Neural cell (in vitro differentiated cells): ENCODE data around the gene CYTH3. TPM values are rescaled to one million over a fixed set of nuclear protein-coding genes. Genes with fewer than 3 reads are reported as not detected.

Source experiments
- H2AFZ ChIP-seq: fragments of 200-600, 300-800 bp; sonication (generic), shearing (Covaris generic); 2 replicates; pipeline ENCODE4 v1.6.0; 2014; ENCODE audit warnings: low read depth, mild to moderate bottlenecking, antibody characterized with exemption, low read length, moderate library complexity
- H3F3A ChIP-seq: fragments of 200-600 bp; shearing (Covaris generic); 2 replicates; pipeline ENCODE4 v1.6.1; 2016; ENCODE audit warnings: mild to moderate bottlenecking, moderate library complexity, mixed read lengths, antibody characterized with exemption, low read length; ENCODE audit not compliant: insufficient read depth, poor library complexity, severe bottlenecking
- H3K27ac ChIP-seq: fragments of 200-600, 300-800 bp; sonication (generic), shearing (Covaris generic); 2 replicates; pipeline ENCODE4 v1.5.1; 2014; ENCODE audit warnings: mild to moderate bottlenecking, low read length, moderate library complexity
- H3K27me3 ChIP-seq: fragments of 300-800, 200-600 bp; sonication (generic), shearing (Covaris generic); 2 replicates; pipeline ENCODE4 v1.6.0; 2014; ENCODE audit warnings: mild to moderate bottlenecking, low read depth, low read length, moderate library complexity; ENCODE audit not compliant: insufficient read depth
- H3K36me3 ChIP-seq: fragments of 300-800, 200-600 bp; sonication (generic), shearing (Covaris generic); 2 replicates; pipeline ENCODE4 v1.5.1; 2014; ENCODE audit warnings: mild to moderate bottlenecking, antibody characterized with exemption, low read length, moderate library complexity; ENCODE audit not compliant: insufficient read depth
- H3K4me2 ChIP-seq: fragments of 300-800, 200-600 bp; sonication (generic), shearing (Covaris generic); 2 replicates; pipeline ENCODE4 v1.6.0; 2014; ENCODE audit warnings: mild to moderate bottlenecking, low read length
- H3K4me3 ChIP-seq: fragments of 300-800, 200-600 bp; sonication (generic), shearing (Covaris generic); 2 replicates; pipeline ENCODE4 v1.5.1; 2014; ENCODE audit warnings: mild to moderate bottlenecking, low read length, moderate library complexity
- H3K79me2 ChIP-seq: fragments of 200-600 bp; shearing (Covaris generic); replicated peaks from 2 replicates; pipeline ENCODE4 v1.6.0; 2014; ENCODE audit warnings: mild to moderate bottlenecking, low read length, moderate library complexity; ENCODE audit not compliant: insufficient read depth
- H3K9ac ChIP-seq: fragments of 300-800, 200-600 bp; sonication (generic), shearing (Covaris generic); 2 replicates; pipeline ENCODE4 v1.6.1; 2016; ENCODE audit warnings: mild to moderate bottlenecking, low read length, mixed read lengths
- H3K9me2 ChIP-seq: fragments of 200-600 bp; shearing (Covaris generic); 2 replicates; pipeline ENCODE4 v1.6.1; 2016; ENCODE audit warnings: mild to moderate bottlenecking, low read length, mixed read lengths; ENCODE audit not compliant: insufficient read depth
- H3K9me3 ChIP-seq: fragments of 200-600, 300-800 bp; sonication (generic), shearing (Covaris generic); 2 replicates; pipeline ENCODE4 v1.6.1; 2016; ENCODE audit warnings: mild to moderate bottlenecking, mixed run types, low read length, moderate library complexity, mixed read lengths
- H4K20me1 ChIP-seq: fragments of 200-600 bp; shearing (Covaris generic); 2 replicates; pipeline ENCODE4 v1.6.1; 2016; ENCODE audit warnings: mild to moderate bottlenecking, mixed run types; ENCODE audit not compliant: insufficient read depth
- CTCF ChIP-seq: fragments of 450-650 bp; IDR thresholded peaks from 2 replicates; pipeline ENCODE4 v1.5.1; 2014; ENCODE audit warnings: antibody characterized with exemption, mild to moderate bottlenecking, moderate library complexity; ENCODE audit not compliant: poor library complexity, severe bottlenecking
- EP300 ChIP-seq: fragments of 450-650 bp; conservative IDR thresholded peaks from 2 replicates; pipeline ENCODE4 v1.6.1; 2014; ENCODE audit warnings: antibody characterized with exemption, mild to moderate bottlenecking, moderate library complexity; ENCODE audit not compliant: poor library complexity, severe bottlenecking
- EZH2 ChIP-seq: fragments of 200-600, 300-800 bp; shearing (Covaris generic), sonication (generic); IDR thresholded peaks from 2 replicates; pipeline ENCODE4 v1.6.1; 2014; ENCODE audit warnings: antibody characterized with exemption, low read length, borderline replicate concordance, mild to moderate bottlenecking; ENCODE audit not compliant: insufficient read depth, poor library complexity, severe bottlenecking
- MXI1 ChIP-seq: fragments of 450-650 bp; conservative IDR thresholded peaks from 2 replicates; pipeline ENCODE4 v1.6.1; 2014; ENCODE audit warnings: antibody characterized with exemption, mild to moderate bottlenecking; ENCODE audit not compliant: poor library complexity, severe bottlenecking
- POLR2AphosphoS5 ChIP-seq: IDR thresholded peaks from 2 replicates; pipeline ENCODE4 v1.6.1; 2012
- RAD21 ChIP-seq: fragments of 450-650 bp; conservative IDR thresholded peaks from 2 replicates; pipeline ENCODE4 v1.6.1; 2014; ENCODE audit warnings: antibody characterized with exemption, mild to moderate bottlenecking, moderate library complexity
- REST ChIP-seq: IDR thresholded peaks from 2 replicates; pipeline ENCODE4 v1.6.1; 2012; ENCODE audit warnings: borderline replicate concordance
- SMC3 ChIP-seq: fragments of 450-650 bp; conservative IDR thresholded peaks from 2 replicates; pipeline ENCODE4 v1.6.1; 2014; ENCODE audit warnings: antibody characterized with exemption, mild to moderate bottlenecking, moderate library complexity; ENCODE audit not compliant: poor library complexity
- TAF1 ChIP-seq: IDR thresholded peaks from 2 replicates; pipeline ENCODE4 v1.6.1; 2012; ENCODE audit warnings: low read depth
- polyA plus RNA-seq: library from polyadenylated mRNA; depleted of rRNA; stranded (reverse); fragments of >200 nt; gene quantifications from 2 replicates; pipeline ENCODE4 v1.2.3, GENCODE V29; 2014

Gene CYTH3
- polyA plus RNA-seq, 1 donor from 2014 or later, result 33.9 TPM

- Histone ChIP-seq H3K9ac (no peak overlapping the region), H4K20me1 (no peaks in the 10 kb centered on the region), H2AFZ (no peak overlapping the region), H3K27me3 (no peaks in the 10 kb centered on the region), H3K4me2 (no peak overlapping the region), H3K9me2 (no peaks in the 10 kb centered on the region), H3K27ac (no peak overlapping the region), H3K9me3 (no peaks in the 10 kb centered on the region), H3F3A (no peaks in the 10 kb centered on the region), H3K4me3 (no peak overlapping the region), H3K36me3 (no peaks in the 10 kb centered on the region), H3K79me2 (no peaks in the 10 kb centered on the region)
- TF ChIP-seq SMC3 (no peak), MXI1 (no peak), CTCF (no peak), POLR2AphosphoS5 (no peak), EZH2 (no peak), RAD21 (no peak), TAF1 (no peak), EP300 (no peak), REST (no peak)
These were observed 45.5 kb upstream of the CYTH3 start for GRCh38 chr7:6317797-6318438.

- H2AFZ ChIP-seq, result no peak overlapping the region
- no peak overlapping the region for H3K4me3 ChIP-seq
- H3K9ac ChIP-seq, result no peak overlapping the region
- no peaks in the 10 kb centered on the region for H3K79me2 ChIP-seq
- H4K20me1 ChIP-seq, result no peaks in the 10 kb centered on the region
- no peaks in the 10 kb centered on the region for H3K9me3 ChIP-seq
- no peaks in the 10 kb centered on the region for H3K36me3 ChIP-seq
- H3F3A ChIP-seq, result no peaks in the 10 kb centered on the region
- H3K27ac ChIP-seq, result no peak overlapping the region
- no peaks in the 10 kb centered on the region for H3K9me2 ChIP-seq
- H3K4me2 ChIP-seq, result no peak overlapping the region
- TF ChIP-seq CTCF (no peak), RAD21 (no peak), SMC3 (no peak), MXI1 (no peak), REST (no peak), POLR2AphosphoS5 (no peak), TAF1 (no peak), EP300 (no peak), EZH2 (no peak)
- no peaks in the 10 kb centered on the region for H3K27me3 ChIP-seq
These were observed 43.8 kb upstream of the CYTH3 start for GRCh38 chr7:6316226-6316625.
